Neural cell (in vitro differentiated cells): Measurements from ENCODE around the gene TMEM26.

ENCODE experiments used
- CTCF ChIP-seq: fragments of 450-650 bp; IDR thresholded peaks from 2 replicates; pipeline ENCODE4 v1.5.1; 2014; ENCODE audit warnings: antibody characterized with exemption, mild to moderate bottlenecking, moderate library complexity; ENCODE audit not compliant: poor library complexity, severe bottlenecking
- EZH2 ChIP-seq: fragments of 200-600, 300-800 bp; shearing (Covaris generic), sonication (generic); IDR thresholded peaks from 2 replicates; pipeline ENCODE4 v1.6.1; 2014; ENCODE audit warnings: antibody characterized with exemption, low read length, borderline replicate concordance, mild to moderate bottlenecking; ENCODE audit not compliant: insufficient read depth, poor library complexity, severe bottlenecking
- SMC3 ChIP-seq: fragments of 450-650 bp; conservative IDR thresholded peaks from 2 replicates; pipeline ENCODE4 v1.6.1; 2014; ENCODE audit warnings: antibody characterized with exemption, mild to moderate bottlenecking, moderate library complexity; ENCODE audit not compliant: poor library complexity

GRCh38 chr10:61398366-61399129 is 54.6 kb downstream of the TMEM26 start:
- no peak for TF ChIP-seq CTCF
- TF ChIP-seq SMC3 = no peak
- no peak for TF ChIP-seq EZH2
